GM18508 (cell line): Measurements from ENCODE around the gene PEX6.

Source experiments
- ATAC-seq: cut with Tn5 transposase; IDR thresholded peaks from one replicate; pipeline ENCODE4 v1.9.1; 2021; ENCODE audit warnings: moderate number of reproducible peaks; ENCODE audit not compliant: insufficient read depth, unreplicated experiment

PEX6 gene

GRCh38 chr6:42978839-42979522, at the start of gene PEX6:
TSS of gene PEX6 (minus strand) at chr6:42979181. CDS start at chr6:42979150, 31 bp downstream.
- ATAC-seq = no peak

DNA sequence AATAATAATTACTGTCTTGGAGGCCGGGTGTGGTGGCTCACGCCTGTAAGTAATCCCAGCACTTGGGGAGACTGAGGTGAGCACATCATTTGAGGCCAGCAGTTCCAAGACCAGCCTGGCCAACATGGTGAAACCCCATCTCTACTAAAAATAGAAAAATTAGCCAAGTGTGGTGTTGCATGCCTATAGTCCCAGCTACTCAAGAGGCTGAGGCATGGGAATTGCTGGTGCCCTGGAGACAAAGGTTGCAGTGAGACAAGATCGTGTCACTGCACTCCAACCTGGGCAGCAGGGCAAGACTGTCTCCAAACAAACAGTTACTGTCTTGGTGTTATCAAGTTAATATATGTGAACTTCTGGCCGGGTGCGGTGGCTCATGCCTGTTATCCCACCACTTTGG, 47.4 kb upstream of the PEX6 start:
- ATAC-seq = no peak

DNA sequence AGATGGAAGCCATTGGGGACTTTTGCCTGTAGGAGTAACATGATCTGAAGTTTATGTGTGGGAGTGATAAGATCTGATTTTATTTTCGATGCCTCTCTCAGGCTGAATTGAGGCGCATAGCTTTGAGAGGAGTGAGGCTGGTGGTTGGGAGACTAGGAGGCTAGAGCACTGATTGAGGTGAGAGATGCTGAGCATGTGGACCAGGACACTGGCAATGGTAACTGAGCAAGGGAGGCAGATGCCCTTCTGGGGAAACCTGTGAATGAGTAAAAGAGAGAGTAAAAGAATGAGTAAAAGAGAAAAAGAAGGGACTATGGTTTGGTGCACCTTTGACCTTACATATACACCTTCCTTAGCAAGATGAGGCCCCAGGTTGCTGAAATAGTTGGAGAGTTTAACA, 45.5 kb upstream of the PEX6 start:
- ATAC-seq = no peak

DNA sequence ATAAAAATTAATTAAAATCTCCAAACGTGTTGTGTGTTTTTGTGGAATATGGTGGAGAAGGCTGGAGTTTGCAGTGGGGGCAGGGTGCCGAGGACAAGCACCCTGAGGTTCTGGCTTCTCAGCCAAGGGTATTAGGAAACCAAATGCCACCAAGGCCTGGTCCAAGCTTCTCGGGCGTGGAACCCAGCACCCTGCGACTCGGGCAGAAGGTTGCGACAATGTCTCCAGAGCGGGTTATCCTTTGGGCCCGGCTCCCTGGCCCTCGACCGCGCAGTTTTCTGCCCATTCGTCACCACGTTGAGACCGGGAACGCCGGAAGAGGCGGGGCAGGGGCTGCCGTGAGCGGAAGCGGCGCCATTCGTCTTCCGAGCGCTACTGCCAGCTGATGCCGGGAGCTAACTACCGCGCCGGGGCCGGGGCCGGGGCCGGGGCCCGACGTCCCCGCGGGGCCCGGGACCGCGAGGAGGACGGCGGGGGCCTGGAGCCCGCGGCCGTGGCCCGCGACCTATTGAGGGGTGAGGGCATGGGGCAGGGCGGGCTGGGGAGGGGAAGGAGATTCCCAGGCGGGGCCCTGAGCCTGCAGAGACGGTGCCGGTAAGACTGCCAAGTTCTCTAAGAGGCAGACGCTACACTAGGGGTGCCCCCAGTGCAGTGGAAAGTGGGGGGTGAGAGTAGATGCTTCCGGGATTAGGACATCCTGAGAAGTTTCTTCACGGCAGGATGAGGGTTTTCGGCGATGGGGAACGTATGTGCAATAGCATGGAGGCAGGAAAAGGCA, 42.5 kb upstream of the PEX6 start, which contains the start of gene RRP36:
Gene RRP36 (plus strand): TSS at position 354 of the 778 bp plus-strand sequence. CDS start 32 bp downstream, at position 386.
- no peak for ATAC-seq

- no peak for ATAC-seq
Observed at GRCh38 chr6:43020847-43021246, 41.9 kb upstream of the PEX6 start.

- no peak for ATAC-seq
Observed at GRCh38 chr6:43020052-43020705, 41.2 kb upstream of the PEX6 start.

GRCh38 chr6:43019152-43019551, 40.2 kb upstream of the PEX6 start:
- no peak for ATAC-seq

DNA sequence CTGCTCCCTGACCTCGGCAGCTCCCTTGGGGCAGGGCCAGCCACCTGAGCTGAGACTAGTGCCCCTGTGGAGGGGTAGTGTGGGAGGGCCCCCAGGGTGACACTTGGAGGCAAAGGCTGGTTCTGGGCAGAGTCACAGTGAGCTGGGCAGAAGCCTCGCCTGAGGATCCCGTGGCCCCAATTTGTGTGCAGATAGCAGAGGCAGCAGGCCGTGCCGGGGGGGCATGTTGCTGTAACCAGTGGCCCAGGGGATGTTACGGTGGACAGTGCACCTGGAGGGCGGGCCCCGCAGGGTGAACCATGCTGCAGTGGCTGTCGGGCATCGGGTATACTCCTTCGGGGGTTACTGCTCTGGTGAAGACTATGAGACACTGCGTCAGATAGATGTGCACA, 38.0 kb upstream of the PEX6 start:
- ATAC-seq = no peak

DNA sequence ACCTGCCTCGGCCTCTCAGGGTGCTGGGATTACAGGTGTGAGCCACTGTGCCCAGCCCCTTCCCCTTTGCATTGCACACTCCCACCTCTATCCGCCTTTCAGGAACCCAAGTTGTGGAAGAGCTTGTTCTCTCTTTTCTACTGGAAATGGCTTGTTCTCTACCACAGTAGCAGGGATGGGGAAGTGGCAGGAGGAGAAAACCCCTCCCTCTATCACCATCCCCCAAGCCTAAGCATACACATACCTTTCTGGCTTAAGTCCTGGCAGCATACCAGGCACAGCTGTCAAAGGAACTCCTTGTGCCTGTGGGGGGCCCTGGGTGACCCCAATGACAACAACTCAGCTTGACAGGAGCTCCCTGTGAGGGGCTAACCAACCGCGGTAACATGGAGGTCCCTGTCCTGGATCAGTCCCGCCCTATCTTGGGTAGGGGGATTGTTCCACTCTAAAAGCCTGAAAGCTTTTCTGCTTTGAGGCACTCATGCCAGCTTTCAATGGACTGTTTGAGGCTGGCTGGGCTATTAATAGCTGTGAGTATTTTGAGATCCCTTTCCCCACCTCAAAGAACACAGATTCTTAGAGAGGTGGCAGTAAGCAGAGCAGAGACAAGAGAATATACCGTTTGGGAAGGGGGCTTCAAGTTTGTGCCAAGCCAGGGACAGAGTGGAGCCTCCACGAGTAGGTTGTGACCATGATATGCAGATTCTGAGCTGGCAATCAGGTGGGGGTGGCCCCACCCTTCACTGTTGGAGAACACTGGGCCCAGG, 37.4 kb upstream of the PEX6 start:
- no peak for ATAC-seq

GRCh38 chr6:43014434-43014909, 35.5 kb upstream of the PEX6 start:
- ATAC-seq = no peak

- peak; percentile 88 for ATAC-seq
Observed at GRCh38 chr6:43013843-43014433, 35.0 kb upstream of the PEX6 start, which contains the start of the genes KLHDC3 and MEA1. TSS of gene KLHDC3 (plus strand) at chr6:43014249. CDS start at chr6:43017193, 2,944 bp downstream. TSS of gene MEA1 (minus strand) at chr6:43013946. CDS start at chr6:43013813, 133 bp downstream.

GRCh38 chr6:43013097-43013842, 34.3 kb upstream of the PEX6 start:
- no peak for ATAC-seq

- ATAC-seq = no peak
Observed at GRCh38 chr6:43012364-43012763, 33.4 kb upstream of the PEX6 start.

DNA sequence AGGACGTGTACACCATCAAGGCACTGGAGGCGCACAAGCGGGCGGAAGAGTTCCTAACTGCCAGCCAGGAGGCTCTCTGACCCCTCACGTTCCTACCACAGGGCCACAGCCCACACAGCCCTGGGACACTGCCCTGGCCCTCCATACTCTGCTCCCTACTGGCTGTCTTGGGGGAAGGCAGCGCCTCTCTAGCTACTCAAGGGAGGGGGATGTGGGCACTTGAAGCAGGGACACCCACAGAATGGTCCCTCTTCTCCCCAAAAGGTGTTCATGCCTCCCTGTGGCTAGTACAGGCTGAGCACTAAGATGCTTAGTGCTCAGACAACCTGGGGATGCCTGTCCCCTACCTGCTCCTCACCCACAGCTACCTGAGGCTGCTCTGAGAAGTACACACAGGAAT, 32.2 kb upstream of the PEX6 start:
- ATAC-seq = no peak

- no peak for ATAC-seq
Observed at GRCh38 chr6:43009124-43009523, 30.1 kb upstream of the PEX6 start.

DNA sequence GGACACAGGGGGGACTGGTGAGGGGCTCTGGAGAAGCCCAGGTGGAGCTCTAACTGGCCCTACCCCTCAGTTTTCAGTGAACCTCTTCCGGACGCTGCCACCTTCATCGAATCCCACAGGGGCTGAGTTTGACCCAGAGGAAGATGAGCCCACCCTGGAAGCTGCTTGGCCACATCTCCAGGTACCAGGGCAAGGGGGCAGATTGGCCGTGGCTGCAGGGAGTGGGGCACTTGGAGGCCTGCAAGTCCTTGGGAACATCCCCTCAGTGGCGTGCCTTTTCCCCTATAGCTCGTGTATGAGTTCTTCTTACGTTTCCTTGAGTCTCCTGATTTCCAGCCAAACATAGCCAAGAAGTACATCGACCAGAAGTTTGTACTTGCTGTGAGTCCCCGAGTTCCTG, 28.1 kb upstream of the PEX6 start:
- ATAC-seq = no peak

DNA sequence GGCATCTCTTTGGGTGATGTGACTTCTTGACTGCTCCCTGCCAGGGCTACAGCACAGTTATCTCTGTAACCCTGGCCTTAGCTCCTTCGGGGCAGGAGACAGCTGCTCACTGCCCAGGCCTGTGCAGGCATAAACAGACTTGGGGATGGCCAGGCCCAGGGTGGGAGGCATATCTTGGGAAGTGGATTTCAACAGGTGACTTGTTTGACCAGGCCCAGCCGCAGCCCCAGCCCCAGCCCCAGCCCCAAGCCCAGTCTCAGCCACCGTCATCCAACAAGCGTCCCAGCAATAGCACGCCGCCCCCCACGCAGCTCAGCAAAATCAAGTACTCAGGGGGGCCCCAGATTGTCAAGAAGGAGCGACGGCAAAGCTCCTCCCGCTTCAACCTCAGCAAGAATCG, 27.3 kb upstream of the PEX6 start:
- no peak for ATAC-seq

DNA sequence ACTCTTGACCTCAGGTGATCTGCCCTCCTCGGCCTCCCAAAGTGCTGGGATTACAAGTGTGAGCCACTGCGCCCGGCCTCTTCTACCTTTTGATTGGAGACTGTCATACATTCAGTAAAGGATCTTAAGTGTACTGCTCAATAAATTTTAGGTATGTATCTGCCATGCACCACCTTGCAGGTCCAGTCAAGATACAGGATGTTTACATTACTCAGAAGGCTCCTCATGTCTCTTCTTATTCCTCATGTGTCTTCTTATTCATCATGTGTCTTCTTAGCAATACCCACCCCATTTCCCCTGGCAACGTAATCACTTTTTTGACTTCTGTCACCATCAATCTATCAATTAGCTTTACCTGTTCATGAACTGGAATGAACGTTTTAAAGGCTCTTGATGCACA, 26.9 kb upstream of the PEX6 start:
- ATAC-seq = no peak

GRCh38 chr6:43001843-43002242, 22.9 kb upstream of the PEX6 start:
- ATAC-seq = no peak
